Endothelial cell of umbilical vein (primary cell): Measurements from ENCODE around the gene ZC3H12C. TPM values are rescaled to one million over a fixed set of nuclear protein-coding genes. Genes with fewer than 3 reads are reported as not detected.

Experiments used
- BruUV-seq: library from RNA; stranded (reverse); fragments of 400-500 nt; replicated peaks from 2 replicates; lab custom pipeline; 2021; lab: Mats Ljungman, UMichigan
- CTCF ChIA-PET: fragments of 300-600, 350-600 bp; sonication (Branson Sonifier 250); formaldehyde crosslinking; loops from one replicate; lab custom pipeline; 2021; ENCODE audit warnings: antibody characterized with exemption, inconsistent platforms; lab: Charles Lee
- POLR2A ChIA-PET: fragments of 300-600, 350-600 bp; sonication (Branson Sonifier 250); formaldehyde crosslinking; loops from one replicate; lab custom pipeline; 2021; ENCODE audit warnings: antibody characterized with exemption, inconsistent platforms; lab: Charles Lee
- DNase-seq: peaks from one replicate; pipeline ENCODE4 v3.0.0-alpha.2; 2011; ENCODE audit warnings: low read depth, low spot score
- FAIRE-seq: peaks from 2 replicates; lab custom pipeline; 2011; peaks lifted over from hg19 to GRCh38; lab: Jason Lieb, UNC
- H2AFZ ChIP-seq: 2 replicates; pipeline ENCODE4 v1.6.0; 2012; ENCODE audit warnings: low read depth, low read length, control low read depth, inconsistent platforms
- H3K27ac ChIP-seq: 2 replicates; pipeline ENCODE4 v1.5.1; 2011; ENCODE audit warnings: low read depth, mild to moderate bottlenecking, control low read depth, low read length, moderate library complexity; ENCODE audit not compliant: insufficient read depth
- H3K27me3 ChIP-seq, 2 experiments: 2 replicates each; pipeline versions ENCODE4 v1.6.0 to v1.6.1; 2011; ENCODE audit warnings: low read length in 2 of 2, mixed read lengths in 1 of 2; ENCODE audit not compliant: control insufficient read depth in 2 of 2, insufficient read depth in 2 of 2
- H3K36me3 ChIP-seq, 2 experiments: 2 replicates in 1 of 2; 3 replicates in 1 of 2; pipeline ENCODE4 v1.5.1; 2011; ENCODE audit warnings: low read length in 2 of 2, mild to moderate bottlenecking in 1 of 2, moderate library complexity in 1 of 2; ENCODE audit not compliant: control insufficient read depth in 2 of 2, insufficient read depth in 2 of 2; ENCODE audit errors: extremely low read depth in 1 of 2
- H3K4me1 ChIP-seq: 3 replicates; pipeline ENCODE4 v1.5.1; 2011; ENCODE audit warnings: mild to moderate bottlenecking, low read length; ENCODE audit not compliant: control insufficient read depth, insufficient read depth; ENCODE audit errors: extremely low read depth
- H3K4me2 ChIP-seq: 2 replicates; pipeline ENCODE4 v1.6.1; 2011; ENCODE audit warnings: low read length, control low read depth, mixed read lengths; ENCODE audit not compliant: insufficient read depth
- H3K4me3 ChIP-seq, 3 experiments: fragments of 200-600 bp in 1 of 3; sonication (generic), shearing (Covaris generic) in 1 of 3; replicated peaks in 1 of 3; 2 replicates each; pipeline ENCODE4 v1.5.1; 2011 to 2016; ENCODE audit warnings: control low read depth in 3 of 3, low read length in 3 of 3, mild to moderate bottlenecking in 2 of 3, inconsistent platforms in 1 of 3, low read depth in 1 of 3, moderate library complexity in 1 of 3; ENCODE audit not compliant: insufficient read depth in 1 of 3
- H3K79me2 ChIP-seq: 2 replicates; pipeline ENCODE4 v1.6.0; 2012; ENCODE audit warnings: low read length, inconsistent platforms; ENCODE audit not compliant: control insufficient read depth, insufficient read depth
- H3K9ac ChIP-seq: replicated peaks from 2 replicates; pipeline ENCODE3; 2011; ENCODE audit warnings: low read length, control low read depth; ENCODE audit not compliant: insufficient read depth; ENCODE audit errors: extremely low read depth
- H3K9me1 ChIP-seq: replicated peaks from 3 replicates; pipeline ENCODE4 v1.6.0; 2011; ENCODE audit warnings: mild to moderate bottlenecking, low read length; ENCODE audit not compliant: control insufficient read depth, insufficient read depth; ENCODE audit errors: extremely low read depth
- H3K9me3 ChIP-seq: replicated peaks from 2 replicates; pipeline ENCODE4 v1.5.1; 2012; ENCODE audit warnings: low read length, inconsistent platforms; ENCODE audit not compliant: control insufficient read depth, insufficient read depth
- H4K20me1 ChIP-seq: replicated peaks from 2 replicates; pipeline ENCODE3; 2011; ENCODE audit warnings: mild to moderate bottlenecking, low read length; ENCODE audit not compliant: control insufficient read depth, insufficient read depth; ENCODE audit errors: extremely low read depth
- EZH2 ChIP-seq: IDR thresholded peaks from 2 replicates; pipeline ENCODE4 v1.6.1; 2012; ENCODE audit warnings: borderline replicate concordance, low read depth, mild to moderate bottlenecking, moderate library complexity, low read length, inconsistent platforms; ENCODE audit not compliant: severe bottlenecking
- FOS ChIP-seq: IDR thresholded peaks from 2 replicates; pipeline ENCODE4 v1.6.1; 2011; ENCODE audit warnings: mild to moderate bottlenecking, low read length, moderate library complexity, borderline replicate concordance; ENCODE audit not compliant: insufficient read depth
- GATA2 ChIP-seq: IDR thresholded peaks from 2 replicates; pipeline ENCODE4 v1.7.0; 2011; ENCODE audit warnings: low read depth, mild to moderate bottlenecking, moderate library complexity, mixed read lengths, low read length; ENCODE audit not compliant: insufficient read length, insufficient read depth
- JUN ChIP-seq: IDR thresholded peaks from 2 replicates; pipeline ENCODE4 v1.6.1; 2011; ENCODE audit warnings: borderline replicate concordance, low read depth; ENCODE audit not compliant: insufficient read length, insufficient read depth
- MYC ChIP-seq: IDR thresholded peaks from one replicate; pipeline ENCODE4 v1.6.1; 2011; ENCODE audit warnings: mild to moderate bottlenecking, low read depth, low read length
- POLR2A ChIP-seq: IDR thresholded peaks from 2 replicates; pipeline ENCODE4 v1.6.1; 2012; ENCODE audit warnings: low read depth, mild to moderate bottlenecking, control low read depth, low read length
- POLR2AphosphoS5 ChIP-seq: IDR thresholded peaks from 2 replicates; pipeline ENCODE4 v1.6.1; 2012; ENCODE audit warnings: low read depth, mild to moderate bottlenecking, control low read depth, low read length, moderate library complexity; ENCODE audit not compliant: insufficient read depth
- dilution Hi-C: fragments of 300-500 bp; cut with MboI; formaldehyde crosslinking; loops from one replicate; pipeline ENCODE4 v1.15.0; 2019; ENCODE audit warnings: low sequenced_read_pairs; ENCODE audit not compliant: extremely low pct_ligation_motif_present
- intact Hi-C: fragments of 100-400 bp; cut with micrococcal nuclease; formaldehyde crosslinking; loops from one replicate; pipeline ENCODE4 v1.10.0; 2022
- polyA plus RNA-seq, 4 experiments: library from polyadenylated mRNA; depleted of rRNA in 3 of 4; stranded (reverse) in 3 of 4; unstranded in 1 of 4; fragments of >200 nt; gene quantifications; 2 replicates each; pipeline versions ENCODE4 v1.2.1 to v1.2.3, GENCODE V29; 2011 to 2012; ENCODE audit warnings: missing spikeins in 1 of 4
- total RNA-seq: library from RNA; stranded (reverse); gene quantifications from 2 replicates; pipeline ENCODE4 v1.2.3, GENCODE V29; 2021
- TF ChIP-seq, protein P1 (sequence below), 2 donors: IDR thresholded peaks; 1 replicate in 1 of 2; 2 replicates in 1 of 2; pipeline ENCODE4 v1.5.1; 2011; ENCODE audit warnings: low read length in 2 of 2, mild to moderate bottlenecking in 2 of 2, moderate library complexity in 2 of 2, control low read depth in 1 of 2, inconsistent platforms in 1 of 2, low read depth in 1 of 2; ENCODE audit not compliant: insufficient read depth in 1 of 2; ENCODE audit errors: extremely low read depth in 1 of 2
- TF ChIP-seq, protein P2 (sequence below): IDR thresholded peaks from 2 replicates; pipeline ENCODE4 v1.6.1; 2011; ENCODE audit not compliant: insufficient read depth, insufficient read length

ZC3H12C gene
- total and polyA plus RNA-seq, 2 donors (not counting 3 experiments of a cell fraction or from before 2014, with no cell fraction given) = 5.5 to 14.7 TPM

DNA sequence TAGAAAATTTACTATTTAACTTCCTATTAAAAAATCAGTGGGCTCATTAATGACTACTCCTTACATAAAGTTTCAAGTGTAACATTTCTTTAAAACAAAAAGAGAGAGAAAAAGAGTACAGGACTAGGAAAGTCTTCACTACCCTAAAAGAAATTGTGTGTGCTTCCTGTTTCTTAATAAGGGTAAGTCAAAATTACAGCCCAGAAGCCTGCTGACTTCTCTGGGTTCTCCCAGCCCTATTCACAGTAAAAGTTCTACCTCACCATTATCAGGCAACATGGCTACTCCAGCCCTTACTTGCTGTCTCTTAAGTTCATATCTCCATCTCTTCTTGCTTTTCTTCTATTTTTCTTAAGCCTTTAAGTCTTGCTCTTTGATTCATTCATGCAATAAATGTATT is 20.3 kb upstream of the ZC3H12C start:
- POLR2A ChIA-PET = no interaction called here

More for the DNA sequence above, 20.3 kb upstream of the ZC3H12C start:
- Histone ChIP-seq H3K36me3 (no peaks in the 10 kb centered on the region), H3K4me3 (no peak overlapping the region), H3K27ac (no peak overlapping the region), H3K9ac (no peak overlapping the region), H3K4me1 (peaks cover 40% of the 10 kb centered on the region), H3K9me1 (no peaks in the 10 kb centered on the region), H2AFZ (no peak overlapping the region), H4K20me1 (no peaks in the 10 kb centered on the region), H3K27me3 (no peaks in the 10 kb centered on the region), H3K9me3 (no peaks in the 10 kb centered on the region), H3K79me2 (no peaks in the 10 kb centered on the region), H3K4me2 (no peak overlapping the region)
- intact Hi-C loops (no loop called here), dilution Hi-C loops (no loop called here)
- BruUV-seq = no TSS peak
- TF ChIP-seq GATA2 = no peak
- TF ChIP-seq, protein P1, sequence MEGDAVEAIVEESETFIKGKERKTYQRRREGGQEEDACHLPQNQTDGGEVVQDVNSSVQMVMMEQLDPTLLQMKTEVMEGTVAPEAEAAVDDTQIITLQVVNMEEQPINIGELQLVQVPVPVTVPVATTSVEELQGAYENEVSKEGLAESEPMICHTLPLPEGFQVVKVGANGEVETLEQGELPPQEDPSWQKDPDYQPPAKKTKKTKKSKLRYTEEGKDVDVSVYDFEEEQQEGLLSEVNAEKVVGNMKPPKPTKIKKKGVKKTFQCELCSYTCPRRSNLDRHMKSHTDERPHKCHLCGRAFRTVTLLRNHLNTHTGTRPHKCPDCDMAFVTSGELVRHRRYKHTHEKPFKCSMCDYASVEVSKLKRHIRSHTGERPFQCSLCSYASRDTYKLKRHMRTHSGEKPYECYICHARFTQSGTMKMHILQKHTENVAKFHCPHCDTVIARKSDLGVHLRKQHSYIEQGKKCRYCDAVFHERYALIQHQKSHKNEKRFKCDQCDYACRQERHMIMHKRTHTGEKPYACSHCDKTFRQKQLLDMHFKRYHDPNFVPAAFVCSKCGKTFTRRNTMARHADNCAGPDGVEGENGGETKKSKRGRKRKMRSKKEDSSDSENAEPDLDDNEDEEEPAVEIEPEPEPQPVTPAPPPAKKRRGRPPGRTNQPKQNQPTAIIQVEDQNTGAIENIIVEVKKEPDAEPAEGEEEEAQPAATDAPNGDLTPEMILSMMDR (IDR thresholded peaks at IDR 0.05; ENCODE audit: extremely low read depth in 1 of 2, insufficient read depth in 1 of 2, low read depth in 1 of 2, low read length in 2 of 2) = no peak
- TF ChIP-seq, protein P2, sequence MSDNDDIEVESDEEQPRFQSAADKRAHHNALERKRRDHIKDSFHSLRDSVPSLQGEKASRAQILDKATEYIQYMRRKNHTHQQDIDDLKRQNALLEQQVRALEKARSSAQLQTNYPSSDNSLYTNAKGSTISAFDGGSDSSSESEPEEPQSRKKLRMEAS = no peak
- TF ChIP-seq POLR2AphosphoS5 = no peak
- TF ChIP-seq POLR2A = no peak
- TF ChIP-seq MYC = no peak
- TF ChIP-seq FOS = no peak
- no peak for TF ChIP-seq JUN
- TF ChIP-seq EZH2 = no peak
- DNase-seq (no peak), FAIRE-seq (no peak)
- CTCF ChIA-PET = interaction anchor here (1.1 kb wide), 1 partner anchor 19 kb away, joined by 3 read pairs; no protein-coding TSS in a partner anchor
